Right atrium auricular region (tissue), 2 donors: ENCODE data around the gene FBXW12. TPM values are rescaled to one million over a fixed set of nuclear protein-coding genes. Genes with fewer than 3 reads are reported as not detected.

Source experiments
- DNase-seq: peaks from one replicate; pipeline ENCODE4 v3.0.0-alpha.2; 2019; ENCODE audit warnings: low spot score
- H3K27ac ChIP-seq, 2 donors: fragments of 200-600 bp; sonication (generic); 1 replicate in 1 of 2; 2 replicates in 1 of 2; pipeline ENCODE4 v1.5.1; 2016 to 2019
- H3K27me3 ChIP-seq, 2 donors: fragments of 200-600 bp; sonication (generic); one replicate each; pipeline versions ENCODE4 v1.5.1 to v1.6.0; 2017 to 2019
- H3K36me3 ChIP-seq: fragments of 200-600 bp; sonication (generic); one replicate; pipeline ENCODE4 v1.5.1; 2016
- H3K4me1 ChIP-seq, 2 donors: fragments of 200-600 bp; sonication (generic); one replicate each; pipeline versions ENCODE4 v1.5.1 to v1.6.0; 2017 to 2019
- H3K4me3 ChIP-seq, 2 donors: fragments of 200-600 bp; sonication (generic); 1 replicate in 1 of 2; 2 replicates in 1 of 2; pipeline ENCODE4 v1.5.1; 2017 to 2019; ENCODE audit warnings: mild to moderate bottlenecking in 1 of 2, moderate library complexity in 1 of 2
- H3K9me3 ChIP-seq, 2 donors: fragments of 200-600 bp; sonication (generic); one replicate each; pipeline ENCODE4 v1.5.1; 2019
- total RNA-seq, 2 donors: library from RNA; depleted of rRNA; stranded (reverse); fragments of >200 nt; gene quantifications; one replicate each; pipeline ENCODE4 v1.1.0, GENCODE V29; 2016
- TF ChIP-seq, protein P1 (sequence below), 2 donors: fragments of 200-600 bp; sonication (generic); IDR thresholded peaks; one replicate each; pipeline ENCODE4 v1.5.1; 2019; ENCODE audit warnings: antibody characterized with exemption in 2 of 2

The FBXW12 gene
- total RNA-seq, 2 donors from 2014 or later = not detected

DNA sequence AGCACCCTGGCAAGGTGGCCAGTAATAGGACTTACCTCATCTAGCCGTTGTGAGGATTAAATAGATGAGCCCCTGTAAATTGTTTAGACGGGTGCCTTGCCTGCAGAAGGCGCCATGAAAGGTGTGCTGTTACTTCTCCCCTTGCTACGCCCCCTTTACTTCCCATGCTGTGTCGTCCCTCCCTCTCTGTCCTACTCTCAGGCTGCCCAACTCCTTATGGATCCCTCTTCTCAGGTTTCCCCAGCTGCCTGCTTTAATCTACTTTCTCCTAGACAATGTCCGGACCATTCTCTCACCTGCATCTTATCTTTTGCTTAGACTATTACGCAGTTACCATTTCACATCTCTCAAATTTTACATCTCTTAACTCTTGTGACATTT lies 1.7 kb upstream of the FBXW12 start:
- Histone ChIP-seq H3K9me3 (no peaks in the 10 kb centered on the region), H3K27ac (no peak overlapping the region), H3K4me1 (peaks cover 0 to 6% of the 10 kb centered on the region in 2 donors), H3K36me3 (no peaks in the 10 kb centered on the region), H3K27me3 (no peaks in the 10 kb centered on the region), H3K4me3 (no peak overlapping the region)
- no peak for DNase-seq
- TF ChIP-seq, protein P1, sequence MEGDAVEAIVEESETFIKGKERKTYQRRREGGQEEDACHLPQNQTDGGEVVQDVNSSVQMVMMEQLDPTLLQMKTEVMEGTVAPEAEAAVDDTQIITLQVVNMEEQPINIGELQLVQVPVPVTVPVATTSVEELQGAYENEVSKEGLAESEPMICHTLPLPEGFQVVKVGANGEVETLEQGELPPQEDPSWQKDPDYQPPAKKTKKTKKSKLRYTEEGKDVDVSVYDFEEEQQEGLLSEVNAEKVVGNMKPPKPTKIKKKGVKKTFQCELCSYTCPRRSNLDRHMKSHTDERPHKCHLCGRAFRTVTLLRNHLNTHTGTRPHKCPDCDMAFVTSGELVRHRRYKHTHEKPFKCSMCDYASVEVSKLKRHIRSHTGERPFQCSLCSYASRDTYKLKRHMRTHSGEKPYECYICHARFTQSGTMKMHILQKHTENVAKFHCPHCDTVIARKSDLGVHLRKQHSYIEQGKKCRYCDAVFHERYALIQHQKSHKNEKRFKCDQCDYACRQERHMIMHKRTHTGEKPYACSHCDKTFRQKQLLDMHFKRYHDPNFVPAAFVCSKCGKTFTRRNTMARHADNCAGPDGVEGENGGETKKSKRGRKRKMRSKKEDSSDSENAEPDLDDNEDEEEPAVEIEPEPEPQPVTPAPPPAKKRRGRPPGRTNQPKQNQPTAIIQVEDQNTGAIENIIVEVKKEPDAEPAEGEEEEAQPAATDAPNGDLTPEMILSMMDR (IDR thresholded peaks at IDR 0.05) = no peak

- Histone ChIP-seq H3K4me3 (no peak overlapping the region), H3K36me3 (no peaks in the 10 kb centered on the region), H3K27ac (no peak overlapping the region), H3K4me1 (peaks cover 0 to 6% of the 10 kb centered on the region in 2 donors), H3K27me3 (no peaks in the 10 kb centered on the region), H3K9me3 (no peaks in the 10 kb centered on the region)
- TF ChIP-seq, protein P1 (IDR thresholded peaks at IDR 0.05) = no peak
- DNase-seq = no peak
Measured at GRCh38 chr3:48372377-48372770, 355 bp downstream of the FBXW12 start.

DNA sequence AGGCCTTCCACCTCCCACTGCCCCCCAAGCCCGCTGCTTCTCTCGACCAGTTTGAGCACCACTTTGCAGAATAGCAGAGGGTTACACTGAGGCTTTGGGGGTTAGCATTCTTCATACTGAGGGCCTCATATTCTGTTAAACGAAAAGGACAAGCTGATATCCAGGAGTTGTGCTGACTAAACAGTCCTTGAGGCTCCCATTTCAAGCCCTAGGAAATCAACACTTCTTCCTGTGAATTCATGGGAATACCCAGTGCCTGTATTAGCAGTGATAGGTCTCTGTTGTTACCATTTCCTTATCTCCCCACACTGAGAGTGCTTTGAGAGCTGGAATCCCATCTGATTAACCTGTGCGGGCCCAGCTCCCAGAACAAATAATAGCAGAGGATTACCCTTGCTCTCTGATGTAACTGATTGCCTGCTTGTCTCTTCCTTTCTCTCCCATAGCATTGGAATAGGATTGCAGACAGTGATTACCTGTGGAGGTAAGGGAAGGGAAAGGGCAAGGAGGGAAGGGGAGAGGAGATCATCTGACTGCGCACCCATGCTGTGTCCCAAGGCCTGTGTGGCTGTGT lies 930 bp downstream of the FBXW12 start:
- Histone ChIP-seq H3K27ac (no peak overlapping the region), H3K4me1 (peaks cover 0 to 6% of the 10 kb centered on the region in 2 donors), H3K9me3 (no peaks in the 10 kb centered on the region), H3K36me3 (no peaks in the 10 kb centered on the region), H3K27me3 (no peaks in the 10 kb centered on the region), H3K4me3 (no peak overlapping the region)
- DNase-seq = no peak
- TF ChIP-seq, protein P1 (IDR thresholded peaks at IDR 0.05) = no peak

DNA sequence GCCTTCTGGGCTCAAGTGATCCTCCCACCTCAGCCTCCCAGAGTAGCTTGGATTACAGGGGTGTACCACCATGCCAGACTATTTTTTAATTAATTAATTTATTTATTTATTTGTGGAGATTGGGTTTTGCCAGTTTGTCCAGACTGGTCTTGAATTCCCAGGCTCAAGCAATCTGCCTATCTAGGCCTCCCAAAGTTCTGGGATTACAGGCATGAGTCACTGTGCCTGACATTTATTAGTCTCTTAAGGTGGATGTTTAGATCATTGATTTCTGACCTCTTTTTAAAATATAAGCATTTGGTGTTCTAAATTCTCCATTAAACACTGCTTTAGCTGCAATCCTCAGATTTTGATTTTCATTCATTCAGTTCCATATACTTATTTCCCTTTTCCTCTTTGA lies 15.6 kb downstream of the FBXW12 start:
- no peaks in the 10 kb centered on the region for H3K4me1 ChIP-seq
- DNase-seq = no peak
- H3K27me3 ChIP-seq = no peaks in the 10 kb centered on the region
- TF ChIP-seq, protein P1 (IDR thresholded peaks at IDR 0.05) = no peak
- H3K4me3 ChIP-seq = no peak overlapping the region
- no peak overlapping the region for H3K27ac ChIP-seq
- H3K36me3 ChIP-seq = no peaks in the 10 kb centered on the region
- H3K9me3 ChIP-seq = no peaks in the 10 kb centered on the region

DNA sequence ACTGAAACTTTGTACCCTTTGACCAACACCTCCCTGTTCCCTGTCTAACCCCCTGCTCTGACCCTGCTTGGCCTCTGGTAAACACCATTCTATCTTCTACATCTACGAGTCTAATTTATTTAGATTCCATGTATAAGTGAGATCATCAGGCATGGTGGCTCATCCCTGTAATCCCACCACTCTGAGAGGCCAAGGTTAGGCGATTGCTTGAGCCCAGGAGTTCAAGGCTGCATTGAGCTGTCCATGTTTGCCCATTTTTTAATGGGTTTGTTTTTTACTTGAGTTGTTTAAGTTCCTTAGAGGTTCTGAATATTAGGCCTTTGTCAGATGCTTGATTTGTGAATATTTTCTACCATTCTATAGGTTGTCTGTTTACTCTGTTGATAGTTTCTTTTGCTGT lies 16.9 kb downstream of the FBXW12 start:
- Histone ChIP-seq H3K4me3 (no peak overlapping the region), H3K36me3 (no peaks in the 10 kb centered on the region), H3K27me3 (no peaks in the 10 kb centered on the region), H3K4me1 (no peaks in the 10 kb centered on the region), H3K9me3 (no peaks in the 10 kb centered on the region), H3K27ac (no peak overlapping the region)
- DNase-seq = no peak
- TF ChIP-seq, protein P1 (IDR thresholded peaks at IDR 0.05) = no peak

DNA sequence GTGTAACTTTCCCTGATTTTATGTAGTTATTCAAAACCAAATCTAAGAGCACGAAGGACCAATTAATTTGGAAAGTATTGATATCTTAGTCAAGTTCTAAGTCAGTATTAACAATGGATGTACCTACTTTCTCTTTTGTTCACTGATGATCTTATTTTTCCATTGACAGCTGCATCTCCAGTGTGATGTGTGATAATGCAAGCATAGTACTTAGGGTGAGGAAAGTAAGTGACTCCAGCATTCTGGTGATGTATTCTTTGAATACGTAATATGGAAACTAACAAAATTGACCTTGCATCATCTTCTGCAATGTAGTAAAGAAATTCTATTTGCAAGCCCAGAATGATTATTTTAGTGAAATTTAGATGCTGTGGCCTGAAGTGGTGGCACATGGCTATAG lies 22.4 kb downstream of the FBXW12 start:
- no peak for DNase-seq
- Histone ChIP-seq H3K27me3 (no peaks in the 10 kb centered on the region), H3K27ac (no peak overlapping the region), H3K9me3 (no peaks in the 10 kb centered on the region), H3K36me3 (no peaks in the 10 kb centered on the region), H3K4me1 (no peaks in the 10 kb centered on the region), H3K4me3 (no peak overlapping the region)
- TF ChIP-seq, protein P1 (IDR thresholded peaks at IDR 0.05) = no peak
